Karpas-422 (cell line): Measurements from ENCODE around the gene C17orf107. TPM values are rescaled to one million over a fixed set of nuclear protein-coding genes. Genes with fewer than 3 reads are reported as not detected.

ENCODE experiments used
- DNase-seq: peaks from one replicate; pipeline ENCODE4 v3.0.0-alpha.2; 2015
- H2AFZ ChIP-seq: fragments of 200-600 bp; sonication (generic); 2 replicates; pipeline ENCODE4 v1.6.1; 2014; ENCODE audit warnings: antibody characterized with exemption, low read length, mixed read lengths
- H3K27ac ChIP-seq: fragments of 200-600 bp; sonication (generic); 2 replicates; pipeline ENCODE4 v1.5.1; 2014; ENCODE audit warnings: mild to moderate bottlenecking, low read length, moderate library complexity
- H3K27me3 ChIP-seq: fragments of 200-600 bp; sonication (generic); 2 replicates; pipeline ENCODE4 v1.6.1; 2014; ENCODE audit warnings: low read length, mixed read lengths
- H3K36me3 ChIP-seq: fragments of 200-600 bp; sonication (generic); 2 replicates; pipeline ENCODE4 v1.6.1; 2014; ENCODE audit warnings: low read length, mixed read lengths; ENCODE audit not compliant: insufficient read depth
- H3K4me1 ChIP-seq: fragments of 200-600 bp; sonication (generic); 2 replicates; pipeline ENCODE4 v1.6.1; 2014; ENCODE audit warnings: mild to moderate bottlenecking, low read length, mixed read lengths
- H3K4me2 ChIP-seq: fragments of 200-600 bp; sonication (generic); 2 replicates; pipeline ENCODE4 v1.6.1; 2014; ENCODE audit warnings: low read length, low read depth, mild to moderate bottlenecking; ENCODE audit not compliant: poor library complexity, severe bottlenecking
- H3K4me3 ChIP-seq: fragments of 200-600 bp; sonication (generic); 2 replicates; pipeline ENCODE4 v1.5.1; 2014; ENCODE audit warnings: mild to moderate bottlenecking, antibody characterized with exemption, low read length, mixed read lengths
- H3K79me2 ChIP-seq: fragments of 200-600 bp; sonication (generic); 2 replicates; pipeline ENCODE4 v1.6.1; 2014; ENCODE audit warnings: mild to moderate bottlenecking, low read length, mixed read lengths
- H3K9ac ChIP-seq: fragments of 200-600 bp; sonication (generic); 2 replicates; pipeline ENCODE4 v1.6.0; 2014; ENCODE audit warnings: low read length
- H3K9me2 ChIP-seq: fragments of 200-600 bp; sonication (generic), shearing (Covaris generic); replicated peaks from 2 replicates; pipeline ENCODE4 v1.6.0; 2014; ENCODE audit warnings: mild to moderate bottlenecking, low read length, moderate library complexity; ENCODE audit not compliant: insufficient read depth
- H3K9me3 ChIP-seq: fragments of 300-700, 200-600 bp; sonication (generic); 2 replicates; pipeline ENCODE4 v1.6.1; 2014; ENCODE audit warnings: low read length, mixed read lengths
- H4K20me1 ChIP-seq: fragments of 200-600 bp; sonication (generic); 2 replicates; pipeline ENCODE4 v1.6.1; 2014; ENCODE audit warnings: mild to moderate bottlenecking, antibody characterized with exemption, low read length, low read depth; ENCODE audit not compliant: insufficient read depth
- total RNA-seq: library from RNA; depleted of rRNA; stranded (reverse); fragments of >200 nt; shearing (Covaris generic); gene quantifications from 2 replicates; pipeline ENCODE4 v1.2.3, GENCODE V29; 2014; ENCODE audit warnings: low replicate concordance

Gene C17orf107
- total RNA-seq, 1 experiment from 2014 or later, result 0.26 TPM

DNA sequence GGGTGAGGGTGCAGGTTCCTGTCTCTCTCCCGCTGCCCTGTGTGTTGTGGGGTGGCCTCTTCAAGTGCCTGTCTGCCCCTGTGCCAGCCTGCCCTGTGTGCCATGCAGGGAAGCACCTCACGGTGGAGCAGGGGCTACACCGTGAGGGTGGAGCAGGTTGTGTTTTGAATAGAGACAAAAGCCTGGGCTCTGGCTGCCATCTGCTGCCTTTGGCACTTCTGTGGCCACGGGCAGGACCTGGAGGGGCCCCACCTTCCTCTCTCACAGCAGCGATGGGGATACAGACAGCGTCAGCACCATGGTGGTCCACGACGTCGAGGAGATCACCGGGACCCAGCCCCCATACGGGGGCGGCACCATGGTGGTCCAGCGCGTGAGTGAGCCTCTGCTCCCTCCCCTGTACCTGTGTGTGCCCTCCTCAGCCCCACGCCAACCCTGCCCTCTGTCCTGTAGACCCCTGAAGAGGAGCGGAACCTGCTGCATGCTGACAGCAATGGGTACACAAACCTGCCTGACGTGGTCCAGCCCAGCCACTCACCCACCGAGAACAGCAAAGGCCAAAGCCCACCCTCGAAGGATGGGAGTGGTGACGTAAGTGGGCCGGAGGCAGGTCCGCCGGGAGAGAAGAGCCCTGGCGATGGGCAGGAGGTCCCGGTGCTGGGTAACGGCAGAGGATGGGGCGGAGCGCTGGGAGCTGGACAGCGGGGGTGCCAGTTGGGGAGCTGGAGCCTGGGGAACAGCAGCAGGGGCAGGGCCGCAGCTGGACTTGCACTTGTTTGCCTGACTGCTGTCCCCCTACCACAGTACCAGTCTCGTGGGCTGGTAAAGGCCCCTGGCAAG is 5.4 kb upstream of the C17orf107 start:
- no peak overlapping the region for H2AFZ ChIP-seq
- no peaks in the 10 kb centered on the region for H3K4me1 ChIP-seq
- 0 out of 2 replicates have a peak, but pooled peaks cover 7% of the 10 kb centered on the region for H3K36me3 ChIP-seq
- no peak for DNase-seq
- H3K4me2 ChIP-seq, result no peak overlapping the region
- no peaks in the 10 kb centered on the region for H3K27me3 ChIP-seq
- H3K4me3 ChIP-seq, result no peak overlapping the region
- H3K79me2 ChIP-seq, result no peaks in the 10 kb centered on the region
- H4K20me1 ChIP-seq, result 0 out of 2 replicates have a peak, but pooled peaks cover 3% of the 10 kb centered on the region
- no peaks in the 10 kb centered on the region for H3K9me3 ChIP-seq
- H3K9ac ChIP-seq, result no peak overlapping the region
- H3K9me2 ChIP-seq, result no peaks in the 10 kb centered on the region
- H3K27ac ChIP-seq, result no peak overlapping the region

- Histone ChIP-seq H3K4me2 (no peak overlapping the region), H3K4me1 (no peaks in the 10 kb centered on the region), H4K20me1 (no peaks in the 10 kb centered on the region), H3K9ac (no peak overlapping the region), H3K27me3 (no peaks in the 10 kb centered on the region), H3K4me3 (no peak overlapping the region), H3K9me3 (no peaks in the 10 kb centered on the region), H3K27ac (no peak overlapping the region), H3K9me2 (no peaks in the 10 kb centered on the region), H3K36me3 (0 out of 2 replicates have a peak, but pooled peaks cover 7% of the 10 kb centered on the region), H3K79me2 (no peaks in the 10 kb centered on the region), H2AFZ (no peak overlapping the region)
- no peak for DNase-seq
Measured at GRCh38 chr17:4895121-4895520, 4.2 kb upstream of the C17orf107 start.

- H3K9ac ChIP-seq, result no peak overlapping the region
- H3K27me3 ChIP-seq, result no peaks in the 10 kb centered on the region
- no peak overlapping the region for H3K4me2 ChIP-seq
- no peak overlapping the region for H2AFZ ChIP-seq
- no peak overlapping the region for H3K27ac ChIP-seq
- H4K20me1 ChIP-seq, result no peaks in the 10 kb centered on the region
- H3K4me3 ChIP-seq, result no peak overlapping the region
- H3K36me3 ChIP-seq, result 0 out of 2 replicates have a peak, but pooled peaks cover under 1% of the 10 kb centered on the region
- H3K79me2 ChIP-seq, result no peaks in the 10 kb centered on the region
- no peak for DNase-seq
- H3K4me1 ChIP-seq, result no peaks in the 10 kb centered on the region
- no peaks in the 10 kb centered on the region for H3K9me2 ChIP-seq
- H3K9me3 ChIP-seq, result no peaks in the 10 kb centered on the region
Measured at GRCh38 chr17:4895657-4896331, 3.5 kb upstream of the C17orf107 start.

- Histone ChIP-seq H3K36me3 (no peaks in the 10 kb centered on the region; the same call in 1 of the 2 replicates), H3K9ac (no peak overlapping the region), H3K9me2 (no peaks in the 10 kb centered on the region), H3K4me1 (no peaks in the 10 kb centered on the region), H4K20me1 (no peaks in the 10 kb centered on the region), H3K4me2 (no peak overlapping the region), H3K27me3 (no peaks in the 10 kb centered on the region), H3K4me3 (no peak overlapping the region), H3K9me3 (no peaks in the 10 kb centered on the region), H3K79me2 (no peaks in the 10 kb centered on the region), H3K27ac (no peak overlapping the region), H2AFZ (no peak overlapping the region)
- DNase-seq, result no peak
Measured at GRCh38 chr17:4896332-4897197, 2.8 kb upstream of the C17orf107 start.

GRCh38 chr17:4897198-4897687 is 2.1 kb upstream of the C17orf107 start:
- DNase-seq, result no peak
- H3K9ac ChIP-seq, result no peak overlapping the region
- no peak overlapping the region for H2AFZ ChIP-seq
- H3K79me2 ChIP-seq, result no peaks in the 10 kb centered on the region
- H3K27ac ChIP-seq, result no peak overlapping the region
- H3K9me3 ChIP-seq, result no peaks in the 10 kb centered on the region
- H3K9me2 ChIP-seq, result no peaks in the 10 kb centered on the region
- H4K20me1 ChIP-seq, result 0 out of 2 replicates have a peak, but pooled peaks cover 3% of the 10 kb centered on the region
- no peak overlapping the region for H3K4me2 ChIP-seq
- H3K4me1 ChIP-seq, result no peaks in the 10 kb centered on the region
- no peak overlapping the region for H3K4me3 ChIP-seq
- H3K27me3 ChIP-seq, result no peaks in the 10 kb centered on the region
- H3K36me3 ChIP-seq, result no peaks in the 10 kb centered on the region; the same call in 1 of the 2 replicates

- no peak overlapping the region for H3K4me3 ChIP-seq
- no peaks in the 10 kb centered on the region for H3K27me3 ChIP-seq
Measured at GRCh38 chr17:4897785-4898184, 1.6 kb upstream of the C17orf107 start.

GRCh38 chr17:4898351-4898750 is 985 bp upstream of the C17orf107 start:
- H4K20me1 ChIP-seq, result 0 out of 2 replicates have a peak, but pooled peaks cover 5% of the 10 kb centered on the region
- no peaks in the 10 kb centered on the region for H3K27me3 ChIP-seq
- no peak overlapping the region for H2AFZ ChIP-seq
- H3K9me2 ChIP-seq, result no peaks in the 10 kb centered on the region
- H3K9ac ChIP-seq, result no peak overlapping the region
- H3K27ac ChIP-seq, result no peak overlapping the region
- DNase-seq, result no peak
- H3K79me2 ChIP-seq, result no peaks in the 10 kb centered on the region
- H3K9me3 ChIP-seq, result no peaks in the 10 kb centered on the region
- peaks cover 6% of the 10 kb centered on the region for H3K4me1 ChIP-seq
- no peak overlapping the region for H3K4me3 ChIP-seq
- H3K4me2 ChIP-seq, result no peak overlapping the region
- H3K36me3 ChIP-seq, result no peaks in the 10 kb centered on the region; the same call in 1 of the 2 replicates

More at GRCh38 chr17:4897785-4898184, 1.6 kb upstream of the C17orf107 start:
- Histone ChIP-seq H3K9me2 (no peaks in the 10 kb centered on the region), H3K4me2 (no peak overlapping the region), H3K27ac (no peak overlapping the region), H3K36me3 (no peaks in the 10 kb centered on the region; the same call in 1 of the 2 replicates), H3K9me3 (no peaks in the 10 kb centered on the region), H3K79me2 (no peaks in the 10 kb centered on the region), H3K9ac (no peak overlapping the region), H2AFZ (no peak overlapping the region), H4K20me1 (0 out of 2 replicates have a peak, but pooled peaks cover 5% of the 10 kb centered on the region), H3K4me1 (peaks cover under 1% of the 10 kb centered on the region)
- no peak for DNase-seq
